HG03460 (cell line): ENCODE results near the gene PLEKHM3.

ENCODE experiments used
- ATAC-seq: cut with Tn5 transposase; IDR thresholded peaks from one replicate; pipeline ENCODE4 v1.9.1; 2021; ENCODE audit not compliant: unreplicated experiment

Gene PLEKHM3

DNA sequence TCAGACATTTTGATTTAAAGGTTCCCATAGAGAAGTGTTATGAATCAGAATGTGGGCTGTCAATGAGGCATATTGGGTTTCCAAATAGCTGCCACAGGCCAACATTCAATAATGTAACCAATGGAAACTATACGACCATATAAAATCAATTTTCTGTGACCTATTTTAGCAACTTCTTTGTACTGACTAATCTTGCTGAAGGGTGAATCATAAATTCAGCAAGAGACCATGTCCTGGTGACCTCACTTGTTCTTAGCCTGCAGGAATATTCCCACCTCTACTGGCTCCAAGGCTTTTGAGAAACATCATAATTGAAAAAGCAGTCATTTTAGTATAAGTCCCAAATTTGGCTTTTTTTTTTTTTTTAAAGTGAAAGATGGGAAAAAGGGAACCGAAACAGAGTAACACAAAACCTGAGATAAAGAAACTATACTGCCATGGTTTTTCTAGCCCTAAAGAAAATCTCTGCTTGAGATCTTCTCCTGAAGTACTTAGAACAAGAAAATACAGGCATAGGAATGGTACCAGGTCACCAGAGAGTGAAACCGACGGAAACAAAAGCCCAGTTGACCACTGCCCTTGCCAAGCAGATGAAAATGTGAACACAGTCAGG, 32.1 kb downstream of the PLEKHM3 start:
- peak; percentile 77 for ATAC-seq

DNA sequence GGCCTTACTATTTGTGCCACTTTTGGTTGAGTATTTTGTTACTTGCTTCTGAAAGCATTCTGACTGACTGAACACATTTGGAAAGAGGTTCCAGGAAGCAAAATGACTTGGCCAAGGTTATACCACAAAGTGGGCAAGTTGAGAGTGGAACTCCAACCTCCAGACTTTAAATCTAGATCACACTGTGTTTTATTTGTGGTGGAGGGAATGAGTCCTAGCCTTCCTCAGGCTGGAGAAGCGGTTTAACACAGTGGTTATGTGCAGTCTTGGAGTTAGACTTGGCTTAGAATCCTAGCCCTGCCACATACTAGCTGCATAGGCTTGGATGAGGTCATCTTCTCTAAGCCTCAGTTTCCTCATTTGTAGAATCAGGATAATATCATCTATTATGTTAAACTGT, 33.4 kb downstream of the PLEKHM3 start:
- ATAC-seq: no peak

DNA sequence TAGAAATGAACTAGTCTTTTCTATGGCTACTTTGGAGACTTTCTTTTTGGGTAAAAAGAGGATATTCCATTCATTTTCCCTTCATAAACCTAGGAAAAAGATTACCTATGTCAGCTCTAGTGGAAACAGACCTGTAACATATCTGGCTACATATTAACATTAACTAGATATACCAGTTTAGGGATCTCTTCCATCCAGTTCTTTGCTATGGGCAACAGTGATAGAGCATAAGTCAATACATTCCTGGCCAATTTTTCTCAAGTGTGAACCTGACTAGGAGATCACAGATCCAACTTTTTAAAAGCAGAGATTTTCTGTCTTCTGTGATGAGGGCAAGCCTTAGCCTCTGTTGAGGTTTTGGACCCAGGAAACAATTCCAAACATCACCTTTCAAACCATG, 34.5 kb downstream of the PLEKHM3 start:
- no peak for ATAC-seq

DNA sequence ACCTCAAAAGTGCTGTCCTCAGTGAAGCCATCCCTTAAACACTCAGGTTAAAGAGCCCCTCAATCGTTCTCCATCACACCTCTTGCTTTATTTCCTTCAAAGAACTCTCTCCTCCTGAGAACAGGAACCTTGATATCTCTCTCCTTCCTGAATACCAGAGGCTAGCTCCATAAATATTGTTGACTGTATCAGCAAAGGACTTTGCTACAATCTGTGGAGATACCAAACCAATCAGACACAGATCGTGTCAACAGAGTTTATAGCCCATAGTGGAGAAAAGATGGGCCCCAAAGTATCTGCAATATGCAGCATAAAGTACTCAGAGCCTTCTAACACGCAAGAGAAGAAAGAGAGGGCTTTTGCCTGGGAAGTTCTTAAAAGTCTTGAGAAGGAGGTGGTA, 36.4 kb downstream of the PLEKHM3 start:
- no peak for ATAC-seq

DNA sequence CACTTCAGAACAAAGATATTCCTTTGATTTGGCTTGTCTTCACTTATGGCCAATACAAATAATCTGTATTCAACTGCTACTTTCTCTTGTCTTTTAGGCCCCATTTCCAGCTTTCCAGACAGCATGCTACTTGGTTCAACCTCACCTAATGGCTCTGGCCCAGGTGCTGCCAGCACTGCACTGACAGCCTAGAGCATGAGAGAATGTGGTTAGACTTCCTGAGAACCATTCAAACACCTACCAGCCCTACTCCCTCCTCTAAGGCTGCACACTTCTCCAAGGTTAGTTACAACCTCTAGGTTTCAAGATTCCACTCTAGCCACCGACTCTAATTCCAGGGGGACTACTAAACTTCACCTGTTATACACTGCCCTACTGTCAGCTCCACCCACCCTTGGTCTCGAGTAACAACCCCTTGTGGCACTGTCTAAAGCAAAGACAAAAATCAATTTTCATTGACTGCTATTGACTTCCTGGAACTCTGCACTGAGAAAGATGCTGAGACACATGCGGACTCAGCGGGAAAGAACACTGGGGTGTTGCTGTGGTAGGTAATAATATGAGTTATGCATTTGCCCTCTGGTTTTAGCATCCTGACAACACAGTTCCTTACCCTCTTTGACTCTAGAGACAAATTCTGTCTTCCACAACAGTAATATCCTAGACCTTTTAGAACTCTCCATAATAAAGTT, 38.2 kb downstream of the PLEKHM3 start:
- peak; percentile 47 for ATAC-seq

DNA sequence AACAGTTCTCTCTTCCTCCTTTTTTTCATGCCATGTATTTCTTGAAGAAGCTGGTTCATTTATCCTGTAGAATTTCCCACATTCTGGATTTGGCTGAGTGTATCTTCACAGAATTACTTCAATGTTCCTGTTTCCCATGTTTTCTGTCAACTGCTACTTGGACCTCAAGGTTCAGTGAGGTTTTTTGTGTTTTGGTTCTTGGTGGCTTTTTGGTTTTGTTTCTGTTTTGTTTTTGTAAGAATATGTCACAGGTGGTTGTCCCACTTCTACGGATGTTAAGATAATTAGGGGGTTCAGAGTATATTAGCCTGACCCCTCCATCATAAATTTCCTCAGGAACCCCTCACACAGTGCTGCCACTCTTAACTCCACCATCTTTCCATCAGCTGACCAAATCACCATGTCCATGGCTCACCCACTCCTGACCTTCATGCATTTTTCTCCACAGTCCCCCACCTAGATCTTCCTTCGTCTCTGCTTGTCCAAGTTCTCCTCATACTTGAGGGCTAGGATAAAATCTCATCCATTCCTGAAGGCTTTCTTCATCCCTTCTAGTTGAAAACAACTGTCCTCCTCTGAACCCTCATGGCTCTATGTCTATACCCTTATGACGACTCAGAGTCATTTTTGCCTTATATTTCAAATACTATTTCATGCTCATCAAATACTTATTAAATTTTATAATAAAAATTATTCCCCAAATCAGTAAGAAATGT, 40.4 kb downstream of the PLEKHM3 start:
- no peak for ATAC-seq

DNA sequence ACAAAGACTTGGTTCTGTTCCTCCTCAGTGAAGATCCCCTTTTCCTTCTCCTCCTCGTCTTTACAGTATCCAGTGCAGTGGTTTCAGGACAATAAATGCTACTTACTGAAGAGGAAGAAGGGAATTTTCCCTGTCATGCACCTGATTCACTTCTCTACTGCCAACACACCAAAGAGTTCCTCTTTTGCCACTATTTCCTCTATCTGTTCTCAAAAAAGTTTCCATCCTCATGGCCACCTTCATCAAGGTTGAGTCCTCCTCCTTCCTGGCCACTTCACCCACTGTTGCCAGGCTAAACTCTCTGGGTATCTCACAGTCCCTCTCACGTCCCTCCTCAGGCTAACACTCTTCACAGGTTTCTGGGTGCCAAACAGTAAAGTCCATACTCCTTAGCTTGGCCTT, 41.7 kb downstream of the PLEKHM3 start:
- ATAC-seq: no peak

DNA sequence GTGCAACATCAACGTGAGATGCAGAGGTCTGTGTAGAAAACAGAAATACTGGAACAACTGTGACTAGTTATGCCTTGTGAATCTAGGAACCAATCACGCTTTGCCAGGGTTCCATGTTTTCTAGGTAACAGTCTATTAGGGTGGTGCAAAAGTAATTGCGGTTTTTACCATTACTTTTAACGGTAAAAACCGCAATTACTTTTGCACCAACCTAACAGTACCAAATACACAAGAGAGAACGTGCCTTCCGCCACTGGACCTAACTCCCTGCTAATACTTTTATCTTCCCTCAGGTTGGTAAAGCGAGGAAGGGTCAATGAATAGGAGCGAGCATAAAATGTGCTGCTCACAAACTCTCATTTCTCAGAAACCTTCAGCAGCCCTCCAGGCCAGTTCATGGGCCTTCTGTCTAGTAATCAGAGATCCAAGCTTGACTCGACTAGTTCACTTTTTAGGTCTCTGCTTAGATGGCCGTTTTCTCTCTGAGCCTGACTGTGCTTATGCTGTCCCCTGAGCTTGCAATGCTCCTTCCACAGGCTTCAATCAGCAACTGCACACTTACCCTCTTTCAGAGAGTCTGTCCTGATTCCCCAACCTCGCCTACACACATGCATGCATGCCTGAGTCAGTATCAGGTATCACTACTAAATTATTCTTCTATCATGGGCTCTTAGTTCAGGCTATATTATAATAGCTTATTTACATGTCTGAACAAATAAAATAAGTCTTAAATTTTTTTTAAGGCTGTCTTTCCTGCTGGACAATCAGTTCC, 47.0 kb downstream of the PLEKHM3 start:
- ATAC-seq: no peak

DNA sequence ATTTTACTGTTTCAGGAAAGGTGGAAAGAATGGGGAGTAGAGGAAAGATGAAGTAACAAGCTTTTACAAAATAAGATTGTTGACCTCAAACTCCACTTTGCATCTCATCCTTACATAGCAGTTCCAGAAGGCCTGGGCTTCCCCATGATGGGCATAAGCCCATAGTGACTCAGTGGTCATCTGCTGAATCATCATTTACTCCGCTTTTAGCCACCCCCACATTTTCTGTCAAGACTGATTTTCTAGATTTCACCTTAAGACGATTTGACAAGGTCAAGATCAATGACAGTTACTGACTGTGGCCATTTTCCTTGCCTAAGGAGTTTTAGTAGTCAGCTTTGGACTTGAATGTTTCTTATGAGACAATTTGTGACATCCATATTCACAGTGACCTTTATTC, 49.4 kb downstream of the PLEKHM3 start:
- ATAC-seq: no peak

DNA sequence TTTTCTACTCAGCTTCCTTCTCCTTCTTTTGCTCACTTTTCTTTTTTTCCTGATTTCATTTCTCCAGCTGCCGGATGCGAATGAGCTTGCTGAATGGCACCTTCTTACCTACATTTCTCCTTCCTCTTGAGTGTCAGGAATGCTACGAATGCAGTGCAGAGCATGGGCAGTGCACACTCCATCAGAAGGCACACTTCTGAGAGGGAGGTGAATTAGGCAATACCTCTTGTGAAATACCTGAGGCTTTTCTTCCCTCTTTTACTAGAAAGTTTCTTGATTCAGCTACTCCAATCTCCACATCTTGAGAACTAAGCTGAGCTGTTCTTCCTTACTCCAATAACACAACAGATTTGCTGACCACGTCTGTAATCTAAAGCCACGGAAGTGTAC, 51.1 kb downstream of the PLEKHM3 start:
- ATAC-seq: no peak

DNA sequence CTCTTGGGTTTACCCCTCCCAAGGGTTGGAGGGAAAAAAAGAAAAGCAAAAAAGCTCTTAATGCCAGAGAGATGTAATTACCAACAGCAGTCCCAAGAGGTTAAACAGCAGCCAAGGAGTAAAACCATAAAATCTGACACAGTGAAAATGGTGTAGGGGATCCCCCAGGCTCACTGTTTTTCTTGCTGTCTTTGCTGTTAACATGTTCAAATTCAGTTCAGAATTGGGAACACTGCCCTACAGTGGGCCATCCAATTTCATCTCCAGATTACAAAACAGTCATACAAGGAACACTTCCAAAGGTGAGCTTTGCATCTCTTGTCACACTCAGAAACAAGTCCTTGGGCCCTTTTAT, 54.5 kb downstream of the PLEKHM3 start:
- no peak for ATAC-seq

DNA sequence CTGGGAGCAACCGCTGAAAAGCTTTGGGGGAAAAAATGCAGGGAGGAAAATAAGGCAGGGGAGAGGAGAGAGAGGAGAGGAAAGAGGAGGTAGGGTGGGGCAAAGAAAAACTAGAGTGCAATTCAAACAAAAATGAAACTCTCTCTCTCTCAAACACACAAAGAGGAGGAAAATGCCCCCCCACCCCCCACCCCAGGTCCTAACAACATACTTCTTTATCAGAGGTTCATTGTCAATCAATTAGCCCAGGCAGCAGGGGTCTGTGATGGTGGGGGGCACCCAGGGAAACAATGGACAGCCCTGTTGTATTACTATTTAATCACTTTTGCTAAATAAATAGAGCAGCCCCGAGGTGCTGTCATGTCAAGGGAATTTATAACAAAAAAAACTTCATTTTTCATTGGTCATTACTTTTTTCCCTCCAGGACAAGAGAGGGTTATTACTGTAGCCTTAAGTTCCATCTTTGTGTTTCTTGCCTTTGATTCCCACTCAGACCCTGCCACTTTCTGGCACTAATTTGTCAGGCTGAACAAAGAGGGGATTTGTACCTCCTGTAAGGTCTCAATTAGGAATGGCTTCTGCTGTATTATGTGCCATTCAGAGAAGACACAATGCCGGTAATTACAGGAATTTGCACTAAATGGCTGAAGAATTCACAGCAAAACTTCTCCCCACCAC, 55.0 kb downstream of the PLEKHM3 start:
- ATAC-seq: no peak

DNA sequence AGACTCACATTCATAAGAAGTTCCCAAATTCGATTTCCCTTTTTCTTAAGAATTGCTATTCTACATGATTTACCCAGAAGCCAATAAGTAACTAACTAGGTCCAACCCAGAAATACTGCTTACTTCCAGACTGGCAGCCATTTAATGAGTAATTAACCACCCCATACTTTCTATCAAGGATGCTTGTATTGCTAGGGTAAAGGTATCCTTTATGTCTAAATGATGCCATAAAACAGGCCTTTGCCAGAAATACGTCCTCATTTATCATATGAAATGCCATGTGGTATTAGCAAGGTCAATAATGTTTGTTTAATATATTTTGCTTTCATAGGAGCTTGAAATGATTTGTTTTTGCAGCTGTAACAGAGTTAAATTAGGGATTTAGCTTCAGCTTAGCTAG, 56.1 kb downstream of the PLEKHM3 start:
- no peak for ATAC-seq

DNA sequence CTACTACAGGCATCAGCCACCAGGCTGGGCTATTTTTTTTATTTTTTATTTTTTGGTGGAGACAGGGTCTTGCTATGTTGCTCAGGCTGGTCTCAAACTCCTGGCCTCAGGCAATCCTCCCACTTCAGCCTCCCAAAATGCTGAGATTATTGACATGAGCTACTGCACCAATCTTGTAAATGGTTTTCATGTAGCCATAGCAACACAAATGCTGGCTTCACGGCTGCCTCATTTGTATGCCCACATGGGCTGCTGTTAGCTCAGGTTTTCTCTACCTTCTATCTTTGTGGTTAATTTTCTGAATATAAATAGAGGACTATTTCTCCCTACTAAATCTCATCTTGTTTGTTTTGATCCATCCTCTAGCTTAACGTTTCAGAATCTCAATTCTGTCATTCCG, 58.2 kb downstream of the PLEKHM3 start:
- no peak for ATAC-seq

DNA sequence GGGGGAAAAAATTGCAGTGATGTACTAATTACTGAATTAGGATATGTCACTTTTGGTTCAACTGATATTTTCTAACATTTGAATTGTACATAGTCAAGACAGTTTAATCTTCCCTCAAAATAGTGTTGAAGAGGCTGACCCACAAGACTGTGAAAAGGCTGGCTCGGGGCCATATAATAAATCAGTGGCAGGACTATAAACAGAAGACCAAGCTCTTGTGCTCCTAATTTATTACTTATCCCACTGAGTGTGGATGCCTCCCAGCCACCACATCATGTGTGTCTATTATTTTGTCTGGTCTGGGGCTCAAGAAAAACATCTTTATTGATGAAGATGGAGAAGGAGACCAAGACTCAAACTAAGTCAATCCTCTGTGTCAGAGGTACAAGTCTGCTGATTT, 64.4 kb downstream of the PLEKHM3 start:
- ATAC-seq: no peak

DNA sequence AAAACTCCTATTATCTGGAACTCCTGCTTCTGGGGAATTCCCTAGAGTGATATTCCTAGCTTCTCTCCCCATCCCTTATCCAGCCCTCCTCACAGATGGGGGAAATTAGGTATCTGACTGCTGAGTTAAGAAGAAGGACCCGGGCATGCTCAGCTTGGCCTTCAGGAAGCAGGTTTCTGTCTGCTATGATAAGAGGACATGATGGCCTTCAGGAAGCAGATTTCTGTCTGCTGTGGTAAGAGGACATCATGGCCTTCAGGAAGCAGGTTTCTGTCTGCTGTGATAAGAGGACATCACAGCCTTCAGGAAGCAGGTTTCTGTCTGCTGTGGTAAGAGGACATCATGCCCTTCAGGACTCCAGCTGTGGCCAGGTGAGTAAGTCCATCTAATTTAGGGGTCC, 65.2 kb downstream of the PLEKHM3 start:
- ATAC-seq: no peak

DNA sequence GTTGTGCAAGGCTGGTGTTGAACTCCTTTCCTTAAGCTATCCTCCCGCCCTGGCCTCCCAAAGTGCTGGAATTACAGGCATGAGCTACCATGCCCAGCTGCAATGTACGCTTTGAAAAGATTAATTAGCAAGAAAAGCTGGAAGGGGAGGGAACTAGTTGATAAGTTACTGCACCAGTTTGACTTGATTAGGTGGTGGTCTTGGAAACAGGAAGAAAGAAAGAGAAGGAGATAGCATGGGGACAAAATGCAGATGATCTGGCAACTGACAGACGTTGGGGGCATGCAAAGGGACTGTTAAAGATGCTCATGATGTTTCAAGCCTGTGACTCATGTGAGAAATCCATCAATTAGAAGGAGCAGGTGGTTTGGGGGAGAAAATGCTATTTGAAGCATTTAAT, 68.6 kb downstream of the PLEKHM3 start:
- ATAC-seq: no peak

DNA sequence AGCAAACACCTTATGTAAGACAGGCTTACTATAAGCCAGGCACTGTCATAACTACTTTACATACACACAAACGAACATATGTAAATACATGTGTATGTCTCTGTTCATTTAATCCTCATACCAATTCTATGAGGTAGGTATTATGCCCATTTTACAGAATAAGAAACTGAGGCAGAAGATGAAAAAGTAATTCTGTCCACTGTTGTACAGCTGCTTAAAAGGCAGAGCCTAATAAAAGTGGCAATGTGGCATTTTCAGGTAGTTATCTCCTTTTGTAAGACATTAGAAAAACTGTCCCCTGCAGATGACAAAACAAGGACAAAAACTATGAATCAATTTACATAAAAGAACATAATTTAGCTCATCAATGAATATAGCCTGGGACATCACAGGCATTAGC, 69.9 kb downstream of the PLEKHM3 start:
- no peak for ATAC-seq

DNA sequence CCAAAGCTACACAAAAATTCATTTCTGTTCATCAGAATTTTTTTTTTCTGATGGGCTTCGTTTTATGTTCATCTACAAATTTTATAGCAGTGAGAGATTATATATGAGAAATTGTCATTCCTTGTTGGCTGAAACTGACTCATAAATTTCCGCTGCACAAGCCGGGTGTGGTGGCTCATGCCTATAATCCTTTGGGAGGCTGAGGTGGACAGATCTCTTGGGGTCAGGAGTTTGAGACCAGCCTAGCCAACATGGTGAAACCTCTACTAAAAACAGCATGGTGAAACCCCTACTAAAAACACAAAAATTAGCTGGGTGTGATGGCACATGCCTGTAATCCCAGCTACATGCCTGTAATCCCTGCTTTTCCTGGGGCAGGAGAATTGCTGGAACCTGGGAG, 72.0 kb downstream of the PLEKHM3 start:
- ATAC-seq: no peak

DNA sequence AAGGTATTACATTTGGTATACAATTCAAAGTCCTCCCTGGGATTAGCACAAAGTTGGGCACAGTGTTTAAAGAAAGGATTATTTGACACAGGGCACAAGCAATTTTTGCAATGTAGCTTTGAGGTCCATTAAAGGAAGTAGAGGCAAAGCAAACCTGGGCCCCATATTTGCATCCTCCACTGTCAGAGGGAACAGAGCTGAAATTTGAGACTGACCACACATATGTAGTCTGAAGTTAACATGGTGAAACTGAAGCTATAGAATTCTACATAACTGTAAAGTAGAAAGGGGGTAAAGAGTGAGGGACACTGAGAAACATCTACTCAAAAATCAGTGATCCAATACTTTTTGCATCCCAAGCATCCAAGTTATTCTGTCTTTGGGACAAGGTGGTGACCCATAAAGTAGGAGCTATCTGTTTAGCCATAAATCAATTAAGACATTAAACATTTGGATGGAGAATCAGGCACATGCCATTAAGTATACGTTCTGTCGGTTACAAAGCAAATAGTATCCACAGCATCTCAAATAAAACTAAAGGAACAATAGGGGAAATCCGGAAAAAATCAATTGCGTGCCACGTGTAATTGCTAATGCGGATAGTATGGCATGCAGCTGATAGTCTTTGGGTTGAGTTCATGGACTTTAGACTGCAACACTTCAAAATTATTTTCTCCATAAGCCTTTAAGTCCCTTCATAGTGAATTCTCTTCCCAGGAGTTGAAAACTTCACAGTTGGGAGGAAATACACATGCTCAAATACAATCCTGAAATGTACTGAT, 72.6 kb downstream of the PLEKHM3 start:
- no peak for ATAC-seq
